Activated CD4-positive, alpha-beta T cell treated with anti-CD3 and anti-CD28 coated beads, Interleukin-10, Interleukin-2, amounts not matched to agents 100 ng/mL and 50 ng/mL, durations not matched to agents 16 hours and 8 hours (primary cell): ENCODE results near the gene KCNH2.

Experiments
- DNase-seq: peaks from one replicate; pipeline ENCODE4 v3.0.0-alpha.2; 2020

Gene KCNH2

GRCh38 chr7:150957133-150958020 lies 20.7 kb downstream of the KCNH2 start:
- DNase-seq = no peak

- no peak for DNase-seq
Observed at GRCh38 chr7:150956395-150957132, 21.6 kb downstream of the KCNH2 start.

GRCh38 chr7:150955519-150956394 lies 22.4 kb downstream of the KCNH2 start:
- no peak for DNase-seq

- DNase-seq = no peak
Observed at GRCh38 chr7:150954986-150955518, 23.1 kb downstream of the KCNH2 start.

- no peak for DNase-seq
Observed at GRCh38 chr7:150954201-150954985, 23.7 kb downstream of the KCNH2 start.

GRCh38 chr7:150953061-150953997 lies 24.8 kb downstream of the KCNH2 start:
- no peak for DNase-seq

GRCh38 chr7:150952331-150953050 lies 25.6 kb downstream of the KCNH2 start:
- no peak for DNase-seq

- DNase-seq = no peak
Observed at GRCh38 chr7:150951521-150951920, 26.6 kb downstream of the KCNH2 start.

- no peak for DNase-seq
Observed at GRCh38 chr7:150951181-150951520, 27.0 kb downstream of the KCNH2 start.

GRCh38 chr7:150950496-150951180 lies 27.5 kb downstream of the KCNH2 start:
- DNase-seq = no peak

- no peak for DNase-seq
Observed at GRCh38 chr7:150949971-150950491, 28.1 kb downstream of the KCNH2 start.

- DNase-seq = no peak
Observed at GRCh38 chr7:150949564-150949963, 28.6 kb downstream of the KCNH2 start.

GRCh38 chr7:150948791-150949251 lies 29.3 kb downstream of the KCNH2 start:
- DNase-seq = no peak

GRCh38 chr7:150947761-150948651 lies 30.1 kb downstream of the KCNH2 start:
- no peak for DNase-seq

GRCh38 chr7:150947241-150947745 lies 30.8 kb downstream of the KCNH2 start:
- DNase-seq = no peak

GRCh38 chr7:150946421-150947240 lies 31.5 kb downstream of the KCNH2 start:
- no peak for DNase-seq

- no peak for DNase-seq
Observed at GRCh38 chr7:150945853-150946420, 32.2 kb downstream of the KCNH2 start.
